GM19468 (cell line): Measurements from ENCODE around the gene XRCC4.
A peak's percentile ranks its signal among the peaks of the same experiment; 100 is the strongest.
"Not testable (repeated sequence)": the region's sequence is repeated elsewhere in the genome, so short reads cannot be mapped to it uniquely, and the experiment has no call there.

ENCODE experiments used
- ATAC-seq: cut with Tn5 transposase; IDR thresholded peaks from one replicate; pipeline ENCODE4 v1.9.1; 2021; ENCODE audit warnings: mild to moderate bottlenecking, moderate library complexity, moderate number of reproducible peaks; ENCODE audit not compliant: unreplicated experiment; ENCODE audit errors: extremely low read depth

XRCC4 gene

GRCh38 chr5:83251849-83252248, 174.5 kb downstream of the XRCC4 start:
- ATAC-seq = no peak

GRCh38 chr5:83253720-83254119, 176.4 kb downstream of the XRCC4 start:
- no peak for ATAC-seq

- no peak for ATAC-seq
These were observed 177.9 kb downstream of the XRCC4 start for GRCh38 chr5:83255268-83255667.

GRCh38 chr5:83256091-83256780, 178.9 kb downstream of the XRCC4 start:
- no peak for ATAC-seq

GRCh38 chr5:83257684-83258083, 180.3 kb downstream of the XRCC4 start:
- not testable (repeated sequence) for ATAC-seq

GRCh38 chr5:83265318-83265717, 188.0 kb downstream of the XRCC4 start:
- ATAC-seq = no peak

- no peak for ATAC-seq
These were observed 193.0 kb downstream of the XRCC4 start for GRCh38 chr5:83270311-83270710.

- no peak for ATAC-seq
These were observed 199.8 kb downstream of the XRCC4 start for GRCh38 chr5:83277154-83277553.

GRCh38 chr5:83277953-83278352, 200.6 kb downstream of the XRCC4 start:
- no peak for ATAC-seq

- no peak for ATAC-seq
These were observed 203.8 kb downstream of the XRCC4 start for GRCh38 chr5:83281176-83281575.

- no peak for ATAC-seq
These were observed 204.3 kb downstream of the XRCC4 start for GRCh38 chr5:83281658-83282057.

- no peak for ATAC-seq
These were observed 206.4 kb downstream of the XRCC4 start for GRCh38 chr5:83283761-83284160.

GRCh38 chr5:83285661-83286398, 208.5 kb downstream of the XRCC4 start:
- ATAC-seq = no peak

GRCh38 chr5:83294246-83294645, 216.9 kb downstream of the XRCC4 start:
- ATAC-seq = no peak

GRCh38 chr5:83299353-83299752, 222.0 kb downstream of the XRCC4 start:
- ATAC-seq = no peak

- peak; percentile 65 for ATAC-seq
These were observed 229.4 kb downstream of the XRCC4 start for GRCh38 chr5:83306572-83307241.

- no peak for ATAC-seq
These were observed 235.3 kb downstream of the XRCC4 start for GRCh38 chr5:83312663-83313062.

GRCh38 chr5:83313436-83313835, 236.1 kb downstream of the XRCC4 start:
- no peak for ATAC-seq

GRCh38 chr5:83321483-83322055, 244.2 kb downstream of the XRCC4 start:
- ATAC-seq = no peak

GRCh38 chr5:83322273-83322924, 245.1 kb downstream of the XRCC4 start:
- no peak for ATAC-seq
